Stimulated activated CD4-positive, alpha-beta T cell treated with anti-CD3 and anti-CD28 coated beads, Interleukin-4, amount 100 ng/mL, for 48 hours (primary cell): ENCODE results near the gene CRYBB1.
A peak's percentile ranks its signal among the peaks of the same experiment; 100 is the strongest.
"Not testable (repeated sequence)": the region's sequence is repeated elsewhere in the genome, so short reads cannot be mapped to it uniquely, and the experiment has no call there.

Experiments used
- DNase-seq, 2 donors: peaks; one replicate each; pipeline ENCODE4 v3.0.0-alpha.2; 2020; ENCODE audit warnings: low read depth in 2 of 2

CRYBB1 gene

DNA sequence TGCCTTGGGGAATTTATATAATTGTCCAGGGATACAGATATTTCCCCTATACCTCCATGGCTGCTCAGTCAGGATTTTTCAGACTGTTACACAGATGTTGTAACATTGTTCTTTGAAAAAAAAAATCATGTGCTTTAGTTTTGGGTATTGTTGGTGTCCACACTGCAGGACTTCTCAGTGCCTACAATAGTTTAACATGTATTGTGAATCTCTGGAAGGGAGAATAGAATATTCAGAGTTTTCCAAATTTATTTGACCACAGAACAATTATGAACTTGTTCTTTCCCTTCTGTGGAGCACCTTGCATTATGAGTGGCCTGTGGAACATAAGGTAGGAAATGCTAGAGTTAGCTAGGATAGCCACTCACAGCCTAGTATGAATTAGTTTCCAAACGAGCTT lies 18.5 kb upstream of the CRYBB1 start:
- DNase-seq, result no peak

DNA sequence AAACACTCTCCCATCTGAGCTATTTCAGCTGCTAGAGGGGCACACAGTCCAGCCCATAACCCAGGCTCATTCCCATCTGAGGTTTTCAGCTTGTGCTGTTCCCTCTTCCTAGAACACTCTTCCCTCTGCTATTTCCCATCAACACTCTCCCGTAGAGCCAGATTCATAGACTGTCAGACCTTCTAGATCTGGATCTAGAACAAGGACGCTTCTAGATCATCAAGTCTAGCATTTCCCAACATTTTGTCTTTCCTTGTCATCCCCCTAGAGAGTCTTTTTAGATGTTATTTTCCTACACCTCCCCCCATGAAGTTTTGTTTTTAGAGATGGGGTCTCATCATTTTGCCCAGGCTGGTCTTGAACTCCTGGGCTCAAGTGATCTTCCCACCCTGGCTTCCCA lies 17.3 kb upstream of the CRYBB1 start:
- no peak for DNase-seq

DNA sequence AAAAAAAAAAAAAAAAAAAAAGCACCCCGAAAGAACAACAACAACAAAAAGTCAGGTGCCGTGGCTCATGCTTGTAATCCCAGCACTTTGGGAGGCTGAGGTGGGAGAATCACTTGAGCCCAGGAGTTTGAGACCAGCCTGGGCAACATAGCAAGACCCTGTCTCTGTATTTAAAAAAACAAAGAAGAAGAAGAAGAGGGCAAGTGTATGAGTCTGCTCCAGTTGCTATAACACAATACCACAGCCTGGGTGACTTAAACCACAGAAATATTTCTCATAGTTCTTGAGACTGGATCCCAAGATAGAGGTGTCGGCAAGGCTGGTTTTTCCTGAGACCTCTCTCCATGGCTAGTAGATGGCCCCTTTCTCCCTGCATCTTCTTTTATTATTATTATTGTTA lies 16.4 kb upstream of the CRYBB1 start:
- DNase-seq, result no peak

DNA sequence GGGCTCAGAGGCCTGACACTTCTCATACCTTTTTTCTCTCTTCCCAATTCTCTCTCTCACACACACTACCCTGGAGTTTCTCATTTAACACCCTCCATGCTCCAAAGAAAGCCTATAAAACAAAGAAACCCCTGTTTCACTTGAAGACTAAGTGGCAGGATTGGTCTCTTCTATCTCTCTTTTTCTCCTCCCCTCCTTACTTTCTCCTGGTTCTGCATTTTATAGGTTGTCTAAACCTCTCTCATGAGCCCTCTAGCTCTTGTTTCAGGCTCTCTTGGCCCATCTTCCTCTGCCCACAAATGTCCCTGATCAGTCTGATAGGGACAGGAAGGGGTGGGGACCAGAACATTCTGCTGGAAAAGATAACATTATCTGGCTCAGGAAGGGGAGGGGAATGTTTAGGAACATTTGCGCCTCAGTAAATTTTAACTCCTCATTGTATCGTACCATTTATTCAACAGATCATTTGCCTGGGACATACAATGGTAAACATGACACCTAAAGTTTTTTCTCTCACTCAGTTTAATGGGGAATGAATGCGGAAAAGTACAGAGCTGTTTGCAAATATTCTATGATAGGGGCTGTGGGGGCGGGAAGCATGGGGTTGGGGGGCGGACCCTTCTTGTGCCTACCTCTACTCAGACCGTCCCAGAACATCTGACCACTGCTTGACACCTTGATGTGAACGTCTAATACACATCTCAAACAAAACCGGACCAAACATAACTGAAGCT lies 14.8 kb upstream of the CRYBB1 start:
- DNase-seq, result no peak

DNA sequence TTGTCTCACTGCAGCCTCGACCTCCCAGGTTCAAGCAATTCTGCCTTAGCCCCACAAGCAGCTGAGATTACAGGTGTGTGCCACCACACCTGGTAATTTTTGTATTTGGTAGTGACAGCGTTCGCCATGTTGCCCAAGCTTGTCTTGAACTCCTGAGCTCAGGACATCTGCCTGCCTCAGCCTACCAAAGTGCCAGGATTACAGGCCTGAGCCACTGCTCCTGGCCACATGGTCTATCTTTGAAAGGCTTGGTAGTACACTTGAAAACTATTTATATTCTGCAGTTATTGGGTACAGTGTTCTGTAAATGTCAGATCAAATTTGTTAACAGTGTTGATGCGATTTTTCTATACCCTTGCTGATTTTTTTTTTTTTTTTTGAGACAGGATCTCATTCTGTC lies 13.5 kb upstream of the CRYBB1 start:
- no peak for DNase-seq

DNA sequence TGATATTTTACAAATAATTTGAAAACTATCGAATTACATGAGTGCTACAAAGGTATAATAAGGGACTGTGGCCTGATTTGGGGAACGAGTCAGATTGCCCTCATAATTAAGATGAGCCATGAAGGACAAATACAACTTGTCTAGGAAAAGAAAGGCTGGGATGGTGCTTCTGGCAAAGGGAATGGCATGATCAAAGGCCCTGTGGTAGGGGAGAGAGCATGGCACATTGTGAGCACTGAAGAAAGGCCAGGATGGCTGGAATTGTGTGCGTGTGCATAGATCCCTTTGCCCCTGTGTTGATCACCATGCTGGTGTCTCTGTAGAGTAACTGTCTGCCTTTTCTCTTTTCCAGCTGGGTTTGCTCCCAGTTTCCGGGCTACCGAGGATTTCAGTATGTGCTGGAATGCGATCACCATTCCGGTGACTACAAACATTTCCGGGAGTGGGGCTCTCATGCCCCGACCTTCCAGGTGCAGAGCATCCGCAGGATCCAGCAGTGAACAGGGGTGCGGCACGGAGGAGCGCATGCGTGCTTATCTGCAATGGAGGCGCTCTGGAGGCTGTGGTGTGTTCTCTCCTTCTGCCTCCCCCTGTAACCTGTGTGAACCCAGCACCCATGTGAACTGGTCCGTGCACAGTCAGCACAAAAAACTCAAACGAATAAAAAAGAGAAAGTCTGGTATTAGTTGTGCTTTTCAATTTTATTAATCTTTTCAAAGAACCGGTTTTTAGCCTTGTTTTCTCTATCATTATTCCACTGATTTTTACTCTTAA lies 12.3 kb upstream of the CRYBB1 start:
- DNase-seq, result no peak

DNA sequence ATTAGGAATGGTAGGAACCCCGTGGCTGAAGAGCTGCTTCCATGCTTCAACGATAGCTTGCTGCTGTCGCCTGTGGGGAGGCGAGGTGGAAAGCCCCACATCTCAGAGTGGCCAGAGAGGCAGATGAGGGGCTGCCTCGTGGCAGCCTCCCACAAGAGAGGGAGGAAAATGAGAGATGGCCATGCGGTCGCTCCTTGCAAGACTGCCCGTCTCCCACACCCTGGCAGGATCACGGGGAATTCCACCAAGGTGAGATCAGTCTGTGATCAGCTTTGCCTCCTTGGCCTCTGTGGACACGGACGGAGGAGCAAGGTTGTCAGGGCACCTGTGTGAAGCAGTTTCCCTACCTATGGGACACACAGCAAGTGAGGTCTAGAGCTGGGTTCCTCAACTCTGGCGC lies 7.0 kb upstream of the CRYBB1 start:
- DNase-seq, result no peak

DNA sequence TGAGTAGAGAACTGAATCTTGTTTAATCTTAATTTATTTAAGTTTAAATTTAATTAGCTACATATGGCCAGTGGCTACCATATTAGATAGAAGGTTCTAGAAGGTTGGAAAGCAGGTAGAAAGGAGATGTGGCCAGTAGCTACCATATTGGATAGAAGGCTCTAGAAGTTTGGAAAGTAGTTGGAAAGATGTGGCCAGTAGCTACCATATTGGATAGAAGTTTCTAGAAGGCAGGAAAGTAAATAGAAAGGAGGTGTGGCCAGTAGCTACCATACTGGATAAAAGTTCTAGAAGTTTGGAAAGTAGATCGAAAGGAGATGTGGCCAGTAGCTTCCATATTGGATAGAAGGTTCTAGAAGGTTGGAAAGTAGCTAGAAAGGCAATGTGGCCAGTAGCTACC lies 6.2 kb upstream of the CRYBB1 start:
- DNase-seq, result no peak

DNA sequence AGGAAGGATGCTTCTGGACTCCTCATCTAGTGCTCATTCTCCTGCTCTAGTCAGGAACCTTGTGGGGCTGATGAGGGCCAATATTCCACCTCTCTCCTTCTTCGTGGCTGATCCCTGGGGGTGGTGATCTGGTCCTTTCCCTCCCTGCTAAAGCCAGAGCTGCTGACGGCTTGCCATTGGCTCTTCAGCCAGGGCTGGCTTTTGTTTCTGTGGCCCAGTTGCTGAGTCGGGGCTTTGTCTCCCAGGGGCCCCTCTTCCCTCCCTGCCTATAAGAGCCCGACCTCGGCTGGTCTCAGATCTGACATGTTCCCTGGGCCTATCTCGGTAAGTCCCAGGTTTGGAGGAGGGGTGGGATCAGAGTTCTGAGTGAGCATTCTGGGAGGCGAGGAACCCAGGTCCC lies 3.8 kb upstream of the CRYBB1 start, which contains the start of gene CRYBA4:
TSS of gene CRYBA4 (plus strand) at position 301 of the 400 bp plus-strand sequence. CDS start 634 bp downstream, outside the sequence.
- DNase-seq, result no peak

DNA sequence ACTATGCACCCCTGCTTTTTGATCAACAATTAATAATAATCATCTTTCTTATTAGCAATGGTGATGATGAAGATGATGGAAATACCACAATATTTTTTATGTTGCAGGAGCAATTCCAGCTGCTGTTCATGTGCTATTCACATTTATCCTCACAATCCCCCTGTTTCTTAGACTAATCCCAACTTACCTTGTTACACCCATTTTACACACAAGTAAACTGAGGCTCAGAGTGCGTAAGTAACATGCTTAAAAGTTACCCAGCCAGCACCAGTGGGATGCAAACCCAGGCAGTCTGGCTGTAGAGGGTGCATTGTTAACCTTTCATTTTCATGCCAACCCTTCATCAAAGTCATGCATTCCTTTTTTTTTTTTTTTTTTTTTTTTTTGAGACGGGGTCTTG lies 2.4 kb upstream of the CRYBB1 start:
- no peak for DNase-seq

DNA sequence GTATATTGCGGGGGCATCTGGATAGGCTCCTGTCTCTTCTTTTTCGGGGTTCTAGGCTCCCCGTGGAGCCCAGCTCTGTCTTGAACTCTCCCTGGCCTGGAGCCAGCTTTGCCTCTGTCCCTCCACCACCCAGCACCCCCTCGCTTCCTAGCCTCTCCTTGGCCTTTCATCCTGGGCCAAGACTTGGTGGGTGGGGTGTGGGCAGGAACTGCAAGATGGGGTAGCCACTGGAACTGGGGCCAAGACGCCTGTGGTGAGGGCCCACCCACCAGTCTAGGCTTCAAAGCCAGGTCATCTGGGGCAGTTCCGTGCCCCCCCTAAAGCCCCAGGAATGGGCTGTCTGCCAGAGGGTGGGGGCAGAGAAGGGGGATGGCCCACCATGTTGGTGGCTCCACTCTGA lies 1.7 kb upstream of the CRYBB1 start:
- no peak for DNase-seq

DNA sequence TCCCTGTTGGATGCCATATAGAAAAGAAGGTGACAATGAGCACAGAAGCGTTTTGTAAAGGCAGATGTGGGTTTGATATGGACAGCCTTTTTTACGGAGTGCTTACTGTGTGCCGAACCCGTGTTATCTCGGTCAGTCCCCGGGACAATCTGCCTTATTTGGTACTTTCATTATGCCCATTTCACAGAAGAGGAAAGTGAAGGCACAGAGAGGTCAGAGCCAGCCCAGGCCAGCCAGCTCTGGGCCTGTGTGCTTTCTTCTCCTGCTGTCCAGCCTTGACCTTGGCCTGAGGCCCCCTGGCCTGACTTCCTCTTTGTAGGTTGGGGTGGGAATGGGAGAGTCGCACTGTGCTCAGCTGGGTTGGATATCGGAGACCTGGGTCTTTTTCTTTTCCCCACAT lies 628 bp upstream of the CRYBB1 start:
- DNase-seq, result no peak

DNA sequence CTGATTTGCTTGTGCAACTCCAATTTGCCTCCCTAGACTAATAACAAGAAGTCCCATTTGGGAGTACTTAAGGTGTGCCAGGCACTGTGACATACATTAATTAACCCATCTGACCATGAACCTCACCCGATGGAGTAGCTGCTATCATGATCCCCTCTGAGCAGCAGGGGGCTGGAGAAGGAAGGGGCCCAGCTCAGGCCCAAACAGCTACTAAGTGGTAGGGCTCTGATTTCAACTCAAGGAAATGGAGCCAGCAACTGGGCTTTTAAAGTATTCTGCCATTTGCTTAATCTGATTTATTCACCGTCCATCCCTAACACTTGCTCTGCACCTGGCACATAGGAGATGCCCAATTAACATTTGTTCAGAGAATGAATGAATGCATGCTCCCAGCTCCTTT lies 1.2 kb downstream of the CRYBB1 start:
- DNase-seq, result no peak

DNA sequence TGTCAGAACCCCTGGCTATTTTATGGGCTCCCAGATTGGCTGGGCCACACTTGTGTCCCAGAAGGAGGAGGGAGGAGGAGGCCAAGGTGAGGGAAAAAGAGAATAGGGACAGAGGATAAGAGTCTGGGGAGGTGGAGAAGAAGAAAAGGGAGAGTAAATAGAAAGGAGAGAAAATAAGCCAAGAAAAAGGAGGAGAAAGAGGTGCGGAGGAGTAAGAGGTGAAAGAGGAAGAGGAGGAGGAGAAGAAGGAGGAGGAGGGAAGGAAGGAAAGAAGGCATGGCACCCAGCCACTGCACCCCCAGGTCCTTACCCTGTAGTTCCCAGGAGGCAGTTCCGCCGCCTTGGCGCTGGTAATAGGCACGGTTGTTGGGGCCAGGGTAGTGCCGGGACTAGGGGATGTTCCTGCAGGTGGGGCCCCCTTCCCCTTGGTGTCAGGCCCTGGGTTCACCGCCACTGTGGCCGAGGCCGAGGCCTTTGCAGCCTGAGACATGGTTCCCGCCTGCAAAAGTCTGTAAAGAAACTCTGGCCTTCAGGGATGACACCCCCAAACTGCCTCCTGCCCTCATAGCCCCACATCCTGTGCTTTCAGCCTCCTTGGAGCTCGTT lies 1.9 kb downstream of the CRYBB1 start:
- DNase-seq, result no peak

DNA sequence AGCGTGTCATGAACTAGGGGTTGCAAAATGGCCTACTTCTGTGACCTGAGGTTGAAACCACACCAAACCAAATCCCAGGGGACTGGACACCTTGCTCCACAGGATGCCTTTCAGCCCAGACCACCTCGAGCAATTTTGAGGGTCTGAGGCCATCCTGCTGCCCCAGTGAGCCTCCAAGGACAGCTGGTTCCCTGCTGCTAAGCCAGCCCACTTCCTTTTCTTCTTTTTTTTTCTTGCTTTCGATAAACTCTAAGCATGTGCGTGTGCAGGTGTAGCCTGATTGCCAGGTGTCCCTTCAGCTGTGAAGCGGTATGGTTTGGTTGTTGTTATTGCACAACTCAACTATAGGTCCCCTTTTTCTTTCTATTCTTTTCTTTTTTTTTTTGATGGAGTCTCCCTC lies 2.7 kb downstream of the CRYBB1 start:
- DNase-seq, result no peak

DNA sequence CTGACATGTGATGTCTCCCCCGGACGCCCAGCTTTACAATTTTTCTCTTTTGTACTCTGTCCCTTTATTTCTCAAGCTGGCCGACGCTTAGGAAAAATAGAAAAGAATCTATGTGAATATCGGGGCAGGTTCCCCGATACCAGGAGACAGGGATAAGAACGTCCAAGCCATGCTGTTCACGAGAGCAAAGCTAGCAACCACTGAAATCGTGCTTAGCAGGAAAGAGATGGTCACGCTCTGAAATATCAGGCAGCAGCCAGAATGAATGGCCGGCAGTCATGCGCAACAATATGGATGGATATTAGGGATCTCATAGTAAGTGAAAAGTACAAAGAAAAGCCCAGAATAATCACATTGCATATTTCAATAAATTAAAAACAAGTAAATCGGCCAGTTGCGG lies 3.5 kb downstream of the CRYBB1 start:
- no peak for DNase-seq

DNA sequence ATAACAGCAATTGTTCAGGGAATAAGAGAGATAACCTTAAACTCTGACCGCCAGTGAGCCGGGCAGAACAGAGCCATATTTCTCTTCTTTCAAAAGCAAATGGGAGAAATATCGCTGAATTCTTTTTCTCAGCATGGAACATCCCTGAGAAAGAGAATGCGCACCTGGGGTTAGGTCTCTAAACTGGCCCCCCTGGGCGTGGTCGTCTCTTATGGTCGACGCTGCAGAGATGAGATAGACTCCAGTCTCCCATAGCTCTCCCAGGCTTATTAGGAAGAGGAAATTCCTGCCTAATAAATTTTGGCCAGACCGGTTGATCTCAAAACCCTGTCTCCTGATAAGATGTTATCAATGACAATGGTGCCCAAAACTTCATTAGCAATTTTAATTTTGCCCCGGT lies 4.1 kb downstream of the CRYBB1 start:
- not testable (repeated sequence) for DNase-seq

DNA sequence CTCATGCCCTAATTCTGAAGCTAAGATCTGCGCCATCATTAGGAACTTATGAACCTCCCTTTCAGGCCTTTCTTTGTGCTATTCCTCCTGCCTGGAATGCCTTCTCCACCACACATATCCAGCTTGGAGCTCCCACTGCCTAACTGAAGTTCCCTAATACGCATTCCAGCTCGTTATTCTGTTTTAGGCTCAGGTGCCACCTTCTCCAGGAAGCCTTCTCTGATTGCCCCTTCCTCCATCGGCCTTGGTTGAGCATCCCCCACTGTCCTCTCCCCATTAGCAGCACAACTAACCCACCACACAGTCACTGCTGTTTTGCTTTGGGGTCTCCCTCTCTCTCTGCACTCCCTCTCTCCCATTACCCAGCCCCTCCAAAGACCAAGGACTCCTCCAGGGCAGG lies 5.2 kb downstream of the CRYBB1 start:
- DNase-seq, result no peak

DNA sequence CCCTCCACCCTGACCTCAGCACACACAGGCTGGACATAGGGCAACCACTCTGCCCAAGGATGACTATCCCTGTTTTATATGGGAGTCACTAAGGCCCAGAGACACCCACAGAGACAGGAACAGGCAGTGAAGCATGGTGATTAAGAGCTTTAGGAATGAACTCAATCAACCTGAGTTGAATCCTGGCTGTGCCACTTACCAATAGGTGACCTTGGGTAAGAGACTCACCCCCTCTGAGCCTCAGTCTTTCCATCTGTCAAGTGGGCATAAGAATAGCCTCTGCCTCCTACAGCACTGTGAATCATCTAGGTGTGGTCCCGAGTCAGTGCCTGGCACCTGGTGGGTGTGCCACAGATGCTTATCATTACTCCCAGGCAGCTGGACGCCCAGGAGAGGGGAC lies 6.8 kb downstream of the CRYBB1 start:
- no peak for DNase-seq

DNA sequence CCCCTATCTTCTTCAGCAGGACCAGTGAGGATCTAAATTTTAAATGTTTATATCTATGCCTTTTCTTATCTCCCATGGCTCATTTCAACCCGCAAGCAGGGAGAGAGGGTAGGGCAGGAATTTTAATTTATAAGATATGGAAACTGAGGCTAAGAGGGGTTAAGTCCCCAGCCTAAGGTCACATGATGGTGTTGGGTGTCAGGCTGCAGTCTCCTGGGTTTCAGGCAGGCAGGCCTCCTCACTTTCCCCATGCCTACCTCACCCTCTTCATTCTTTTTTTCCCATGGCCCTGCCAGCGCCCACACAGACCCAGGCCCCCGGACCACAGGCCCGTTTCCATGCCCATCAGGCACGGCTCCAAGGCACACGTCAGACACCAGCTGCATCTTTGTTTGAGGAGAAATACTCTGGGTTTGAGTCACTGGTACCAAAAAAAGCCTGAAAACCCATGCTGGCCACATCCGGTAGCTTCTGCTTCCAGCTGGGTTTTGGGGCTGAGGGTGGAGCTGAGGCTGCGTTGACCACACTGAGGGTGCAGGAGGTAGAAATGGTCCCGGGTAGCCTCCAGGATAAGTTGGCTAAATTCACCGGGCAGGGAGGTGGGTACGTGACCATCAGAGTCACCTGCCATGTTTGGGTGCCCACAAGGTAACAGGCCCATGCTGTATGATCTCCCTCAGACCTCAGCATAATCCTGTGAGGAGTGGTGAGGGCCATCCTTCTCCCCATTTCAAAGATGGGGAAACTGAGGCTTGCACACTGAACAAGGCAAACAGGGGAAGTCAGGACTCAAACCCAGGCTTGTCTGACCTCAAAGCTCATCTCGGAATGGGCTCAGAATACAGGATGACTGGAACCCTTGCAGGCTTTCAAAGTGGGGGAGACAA lies 7.5 kb downstream of the CRYBB1 start:
- peak; percentile 15 to 46 for DNase-seq

DNA sequence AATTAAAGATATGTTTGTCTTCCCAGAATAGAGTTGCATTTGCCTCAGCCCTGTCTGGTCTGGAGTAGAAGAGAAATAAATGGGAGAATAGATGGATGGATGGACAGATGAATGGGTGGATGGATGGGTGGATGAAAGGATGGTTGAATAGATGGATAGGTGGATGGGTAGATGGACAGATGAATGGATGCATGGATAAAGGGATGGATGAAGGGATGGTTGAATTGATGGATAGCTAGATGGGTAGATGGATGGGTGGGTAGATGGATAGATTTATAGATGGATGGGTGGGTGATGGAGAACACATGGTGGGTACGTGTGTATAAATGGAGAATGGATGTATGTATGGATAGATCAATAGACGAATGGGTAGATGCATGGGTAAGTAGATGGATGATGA lies 8.5 kb downstream of the CRYBB1 start:
- no peak for DNase-seq

DNA sequence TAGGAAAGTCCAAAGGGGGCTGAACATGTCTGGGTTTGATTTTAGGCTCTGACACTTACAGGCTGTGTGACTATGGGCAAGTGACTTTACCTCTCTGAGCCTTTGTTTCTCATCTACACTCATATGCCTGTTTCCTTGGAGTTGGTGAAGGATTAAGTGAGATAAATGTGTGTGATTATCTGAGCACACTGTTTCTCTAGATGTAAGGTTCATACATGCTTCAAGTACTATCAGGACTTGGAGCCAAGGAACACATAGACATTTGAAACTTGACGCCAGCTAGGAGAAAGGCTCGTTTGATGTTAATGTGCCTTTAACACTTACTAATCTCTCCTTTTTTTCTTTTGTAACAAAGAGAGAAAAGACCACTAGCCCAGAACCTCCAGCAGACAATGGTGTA lies 9.7 kb downstream of the CRYBB1 start:
- DNase-seq, result no peak
